PC-3 (cell line): Measurements from ENCODE around the gene GPAM. TPM values are rescaled to one million over a fixed set of nuclear protein-coding genes. Genes with fewer than 3 reads are reported as not detected.

Experiments used
- ATAC-seq: fragments of 200-7000 bp; cut with Tn5 transposase; 2 replicates; pipeline ENCODE4 v1.9.1; 2020; ENCODE audit warnings: mild to moderate bottlenecking, moderate library complexity
- BruUV-seq: library from RNA; stranded (reverse); fragments of 400-500 nt; replicated peaks from 2 replicates; lab custom pipeline; 2021; lab: Mats Ljungman, UMichigan
- CTCF ChIA-PET: fragments of 300-600 bp; sonication (Branson Sonifier 250); formaldehyde crosslinking; loops from one replicate; lab custom pipeline; 2022; ENCODE audit warnings: antibody characterized with exemption; lab: Charles Lee
- POLR2A ChIA-PET: fragments of 300-600 bp; sonication (Branson Sonifier 250); formaldehyde crosslinking; loops from one replicate; lab custom pipeline; 2022; ENCODE audit warnings: antibody characterized with exemption; ENCODE audit not compliant: unreplicated experiment; lab: Charles Lee
- DNase-seq: peaks from one replicate; pipeline ENCODE4 v3.0.0-alpha.2; 2015
- H2AFZ ChIP-seq: fragments of 300-600 bp; sonication (generic); 2 replicates; pipeline ENCODE4 v1.6.0; 2016; ENCODE audit warnings: antibody characterized with exemption, low read length
- H3F3A ChIP-seq: fragments of 300-600 bp; sonication (generic); one replicate; pipeline ENCODE4 v1.6.0; 2017; ENCODE audit warnings: antibody characterized with exemption, low read length, control low read depth, mild to moderate bottlenecking; ENCODE audit not compliant: unreplicated experiment
- H3K27ac ChIP-seq: fragments of 300-600 bp; sonication (generic); 2 replicates; pipeline ENCODE4 v1.5.1; 2016; ENCODE audit warnings: mild to moderate bottlenecking, low read length
- H3K27me3 ChIP-seq: fragments of 300-600 bp; sonication (generic); 2 replicates; pipeline ENCODE4 v1.6.1; 2016; ENCODE audit warnings: low read length, mixed read lengths
- H3K36me3 ChIP-seq: fragments of 300-600 bp; sonication (generic); 2 replicates; pipeline ENCODE4 v1.6.1; 2016; ENCODE audit warnings: low read depth, mixed run types, low read length, mixed read lengths
- H3K4me1 ChIP-seq: fragments of 300-600 bp; sonication (generic); 2 replicates; pipeline ENCODE4 v1.5.1; 2016; ENCODE audit warnings: low read length; ENCODE audit not compliant: insufficient read depth
- H3K4me2 ChIP-seq: fragments of 300-600 bp; sonication (generic); 2 replicates; pipeline ENCODE4 v1.6.0; 2016; ENCODE audit warnings: low read length
- H3K4me3 ChIP-seq: fragments of 300-600 bp; sonication (generic); 2 replicates; pipeline ENCODE4 v1.5.1; 2016; ENCODE audit warnings: mild to moderate bottlenecking, low read length, mixed read lengths
- H3K79me2 ChIP-seq: fragments of 300-600 bp; sonication (generic); 2 replicates; pipeline ENCODE4 v1.6.1; 2017; ENCODE audit warnings: low read length, mixed read lengths
- H3K9ac ChIP-seq: fragments of 300-600 bp; sonication (generic); 2 replicates; pipeline ENCODE4 v1.6.0; 2016; ENCODE audit warnings: mild to moderate bottlenecking, low read length
- H3K9me2 ChIP-seq: fragments of 300-600 bp; sonication (generic); replicated peaks from 2 replicates; pipeline ENCODE4 v1.6.1; 2016; ENCODE audit warnings: mixed run types, low read length, mixed read lengths
- H3K9me3 ChIP-seq: fragments of 300-600 bp; sonication (generic); 2 replicates; pipeline ENCODE4 v1.6.1; 2016; ENCODE audit warnings: low read length, mixed read lengths
- H4K20me1 ChIP-seq: fragments of 300-600 bp; sonication (generic); 2 replicates; pipeline ENCODE4 v1.6.1; 2016; ENCODE audit warnings: low read length, mixed read lengths
- EZH2 ChIP-seq: fragments of 300-600 bp; sonication (generic); IDR thresholded peaks from one replicate; pipeline ENCODE4 v1.6.1; 2017; ENCODE audit warnings: antibody characterized with exemption, mild to moderate bottlenecking, low read length; ENCODE audit not compliant: unreplicated experiment
- EZH2phosphoT487 ChIP-seq: fragments of 300-600 bp; sonication (generic); IDR thresholded peaks from 2 replicates; pipeline ENCODE4 v1.6.1; 2018; ENCODE audit warnings: mild to moderate bottlenecking, antibody characterized with exemption, low read length, borderline replicate concordance
- intact Hi-C: fragments of 100-400 bp; cut with micrococcal nuclease; formaldehyde crosslinking; loops from 2 replicates; pipeline ENCODE4 v1.9.0; 2023
- total RNA-seq: library from RNA; depleted of rRNA; stranded (reverse); fragments of >200 nt; gene quantifications from 2 replicates; pipeline ENCODE4 v1.2.3, GENCODE V29; 2014
- TF ChIP-seq, protein P1 (sequence below): fragments of 300-600 bp; sonication (generic); conservative IDR thresholded peaks from 2 replicates; pipeline ENCODE4 v1.5.1; 2017; ENCODE audit warnings: antibody characterized with exemption, low read depth, mild to moderate bottlenecking, low read length

GPAM gene
- total RNA-seq, 1 experiment from 2014 or later: 6.2 TPM

DNA sequence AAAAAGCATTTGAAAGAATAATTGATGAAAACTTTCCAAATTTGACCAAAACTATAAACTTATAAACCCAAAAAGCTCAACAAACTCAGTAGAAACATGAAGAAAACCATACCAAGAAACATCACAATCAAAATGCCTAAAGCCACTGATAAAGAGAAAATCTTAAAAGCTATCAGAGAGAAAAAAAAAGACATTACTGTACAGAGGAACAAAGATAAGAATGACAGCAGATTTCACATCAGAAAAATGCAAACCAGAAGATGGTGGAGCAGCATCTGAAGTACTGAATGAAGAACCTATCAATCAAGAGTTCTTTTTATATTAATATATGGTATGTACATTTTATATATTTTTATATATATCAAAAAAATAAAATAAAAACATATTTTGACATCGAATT is 2.4 kb upstream of the GPAM start:
- Histone ChIP-seq H2AFZ (no peak overlapping the region), H3K27me3 (no peaks in the 10 kb centered on the region), H3K9ac (no peak overlapping the region), H3K9me3 (no peaks in the 10 kb centered on the region), H3K4me1 (peaks cover 5% of the 10 kb centered on the region; the same call in 1 of the 2 replicates), H3F3A (no peaks in the 10 kb centered on the region), H3K27ac (no peak overlapping the region), H4K20me1 (no peaks in the 10 kb centered on the region), H3K4me3 (no peak overlapping the region), H3K9me2 (no peaks in the 10 kb centered on the region), H3K79me2 (peaks cover 5% of the 10 kb centered on the region; the same call in 1 of the 2 replicates), H3K36me3 (no peaks in the 10 kb centered on the region), H3K4me2 (no peak overlapping the region)
- ATAC-seq (no peak), DNase-seq (no peak)
- TF ChIP-seq EZH2phosphoT487 (no peak), EZH2 (no peak)
- TF ChIP-seq, protein P1, sequence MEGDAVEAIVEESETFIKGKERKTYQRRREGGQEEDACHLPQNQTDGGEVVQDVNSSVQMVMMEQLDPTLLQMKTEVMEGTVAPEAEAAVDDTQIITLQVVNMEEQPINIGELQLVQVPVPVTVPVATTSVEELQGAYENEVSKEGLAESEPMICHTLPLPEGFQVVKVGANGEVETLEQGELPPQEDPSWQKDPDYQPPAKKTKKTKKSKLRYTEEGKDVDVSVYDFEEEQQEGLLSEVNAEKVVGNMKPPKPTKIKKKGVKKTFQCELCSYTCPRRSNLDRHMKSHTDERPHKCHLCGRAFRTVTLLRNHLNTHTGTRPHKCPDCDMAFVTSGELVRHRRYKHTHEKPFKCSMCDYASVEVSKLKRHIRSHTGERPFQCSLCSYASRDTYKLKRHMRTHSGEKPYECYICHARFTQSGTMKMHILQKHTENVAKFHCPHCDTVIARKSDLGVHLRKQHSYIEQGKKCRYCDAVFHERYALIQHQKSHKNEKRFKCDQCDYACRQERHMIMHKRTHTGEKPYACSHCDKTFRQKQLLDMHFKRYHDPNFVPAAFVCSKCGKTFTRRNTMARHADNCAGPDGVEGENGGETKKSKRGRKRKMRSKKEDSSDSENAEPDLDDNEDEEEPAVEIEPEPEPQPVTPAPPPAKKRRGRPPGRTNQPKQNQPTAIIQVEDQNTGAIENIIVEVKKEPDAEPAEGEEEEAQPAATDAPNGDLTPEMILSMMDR: no peak
- intact Hi-C loops: no loop called here
- CTCF ChIA-PET: no interaction called here
- POLR2A ChIA-PET: no interaction called here
- BruUV-seq: no TSS peak

DNA sequence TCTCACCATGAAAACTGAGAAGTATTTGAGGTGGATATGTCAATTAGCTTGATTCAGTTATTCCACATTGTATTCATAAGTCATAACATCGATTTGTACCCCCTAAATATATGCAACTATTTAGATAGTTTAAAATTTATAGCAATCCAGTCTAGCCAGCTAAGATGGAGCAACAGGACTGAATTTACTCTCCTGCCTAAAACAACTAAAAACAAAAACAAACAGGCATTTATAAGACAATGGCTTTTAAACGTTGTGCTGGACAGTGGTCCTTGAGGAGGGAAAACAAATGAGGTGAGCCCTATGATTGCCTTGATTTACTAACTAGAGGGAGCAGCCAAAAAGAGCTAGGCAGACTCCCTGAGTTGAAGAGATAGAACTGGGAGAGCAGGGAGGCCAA is 814 bp upstream of the GPAM start:
- Histone ChIP-seq H4K20me1 (no peaks in the 10 kb centered on the region), H3K27me3 (no peaks in the 10 kb centered on the region), H3K9me3 (no peaks in the 10 kb centered on the region), H3K9me2 (no peaks in the 10 kb centered on the region), H3K79me2 (peaks cover 5% of the 10 kb centered on the region; the same call in 1 of the 2 replicates), H3K9ac (peak overlapping the region; percentile 75), H3F3A (no peaks in the 10 kb centered on the region), H3K27ac (no peak overlapping the region), H3K4me1 (peaks cover 5% of the 10 kb centered on the region; the same call in 1 of the 2 replicates), H3K4me2 (peak overlapping the region; percentile 85), H3K4me3 (peak overlapping the region; percentile 91), H3K36me3 (no peaks in the 10 kb centered on the region), H2AFZ (peak overlapping the region; percentile 85; the same call in 1 of the 2 replicates)
- intact Hi-C loops: loop anchor here (5.0 kb wide), 1 partner anchor 133 kb away; no protein-coding TSS in a partner anchor
- DNase-seq: no peak
- TF ChIP-seq EZH2phosphoT487 (no peak), EZH2 (no peak)
- TF ChIP-seq, protein P1: no peak
- ChIA-PET CTCF (no interaction called here), POLR2A (no interaction called here)
- no TSS peak for BruUV-seq
- no peak for ATAC-seq

DNA sequence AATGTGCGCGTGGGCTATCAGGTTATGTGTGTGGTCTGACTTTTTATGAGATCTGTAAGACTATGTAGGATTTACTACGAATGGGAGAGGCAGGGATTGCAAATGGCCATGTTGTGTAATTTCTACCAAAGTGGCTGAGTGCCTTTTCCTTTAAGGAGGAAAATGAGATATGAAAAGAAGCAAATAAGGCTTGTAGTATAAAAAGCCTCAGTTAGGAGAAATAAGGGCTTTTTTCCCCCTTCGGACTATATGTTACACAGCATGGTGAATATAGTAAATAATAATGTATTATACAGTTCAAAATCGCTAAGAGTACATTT is 447 bp upstream of the GPAM start:
- no peaks in the 10 kb centered on the region for H3K36me3 ChIP-seq
- H3K4me3 ChIP-seq: peak overlapping the region; percentile 91
- H3F3A ChIP-seq: no peaks in the 10 kb centered on the region
- TSS peak; percentile 95 for BruUV-seq
- no peak; the same call in 1 of the 2 replicates for ATAC-seq
- H3K9ac ChIP-seq: peak overlapping the region; percentile 75
- no peaks in the 10 kb centered on the region for H3K9me3 ChIP-seq
- POLR2A ChIA-PET: no interaction called here
- H3K4me2 ChIP-seq: peak overlapping the region; percentile 85
- DNase-seq: peak; percentile 12
- TF ChIP-seq EZH2 (no peak), EZH2phosphoT487 (no peak)
- TF ChIP-seq, protein P1: no peak
- no peaks in the 10 kb centered on the region for H4K20me1 ChIP-seq
- H3K4me1 ChIP-seq: peaks cover 5% of the 10 kb centered on the region; the same call in 1 of the 2 replicates
- no peaks in the 10 kb centered on the region for H3K9me2 ChIP-seq
- no peaks in the 10 kb centered on the region for H3K27me3 ChIP-seq
- H2AFZ ChIP-seq: peak overlapping the region; percentile 85
- intact Hi-C loops: loop anchor here (5.0 kb wide), 1 partner anchor 133 kb away; no protein-coding TSS in a partner anchor
- H3K79me2 ChIP-seq: peaks cover 5% of the 10 kb centered on the region; the same call in 1 of the 2 replicates
- CTCF ChIA-PET: no interaction called here
- H3K27ac ChIP-seq: peak overlapping the region; percentile 5; the same call in 1 of the 2 replicates
